K562 (cell line): ENCODE measurements around the gene FEN1. TPM values are rescaled to one million over a fixed set of nuclear protein-coding genes. Genes with fewer than 3 reads are reported as not detected.

Experiments used
- FIP1L1 ChIP-seq: fragments of 200-400 bp; formaldehyde crosslinking; IDR thresholded peaks from 2 replicates; pipeline ENCODE4 v1.6.1; 2018; ENCODE audit warnings: mild to moderate bottlenecking, low read depth, low read length; ENCODE audit not compliant: poor library complexity, severe bottlenecking
- ZNF3 ChIP-seq: fragments of 250-450 bp; sonication (Bioruptor Pico); IDR thresholded peaks from 2 replicates; pipeline ENCODE4 v1.5.0; 2021; ENCODE audit warnings: mild to moderate bottlenecking, moderate library complexity
- polyA plus RNA-seq, 8 experiments: library from polyadenylated mRNA; depleted of rRNA in 4 of 8; stranded (reverse) in 5 of 8; unstranded in 3 of 8; fragments of >200 nt; fragmentation: Nextera tagmentation in 2 of 8; fragmentation: Illumina TruSeq in 1 of 8; extraction: Ambion mirVana in 2 of 8; extraction: Trizol in 1 of 8; gene quantifications; 2 replicates each; pipeline versions ENCODE4 v1.2.1 to v1.2.3, GENCODE V29; 2011 to 2014; ENCODE audit warnings: inconsistent platforms in 1 of 8, missing spikeins in 1 of 8
- total RNA-seq, 7 experiments: library from RNA; depleted of rRNA in 6 of 7; stranded (reverse); fragments of >200 nt in 6 of 7; fragmentation: Illumina TruSeq in 2 of 7; extraction: Trizol in 2 of 7; gene quantifications; 2 replicates each; pipeline versions ENCODE4 v1.2.1 to v1.2.3, GENCODE V29; 2011 to 2021; ENCODE audit warnings: low replicate concordance in 1 of 7
- TF ChIP-seq, protein P1 (sequence below), 2 experiments: fragments of 450-650 bp; IDR thresholded peaks; 2 replicates each; pipeline ENCODE4 v1.6.1; 2016; ENCODE audit warnings: mild to moderate bottlenecking in 2 of 2, borderline replicate concordance in 1 of 2, low read depth in 1 of 2, moderate library complexity in 1 of 2
- TF ChIP-seq, protein P2 (sequence below), 2 experiments: fragments of 450-650 bp in 1 of 2; sonication (generic) in 1 of 2; formaldehyde crosslinking in 1 of 2; IDR thresholded peaks; 2 replicates each; pipeline versions ENCODE4 v1.7.1 to v1.9.0; 2016 to 2022; ENCODE audit warnings: inconsistent platforms in 1 of 2, mild to moderate bottlenecking in 1 of 2, missing genetic modification reagents in 1 of 2
- TF ChIP-seq, protein P3 (sequence below): fragments of 450-650 bp; conservative IDR thresholded peaks from 2 replicates; pipeline ENCODE4 v1.6.1; 2016; ENCODE audit warnings: missing genetic modification characterization, low read depth, mild to moderate bottlenecking, control low read depth, missing compliant biosample characterization

Gene FEN1
- total and polyA plus RNA-seq, 9 of the 15 experiments (the other 6 are each of a cell fraction or from before 2014, with no cell fraction given): 58.1 to 156 (median 137) TPM

GRCh38 chr11:61800331-61801281 is 7.9 kb downstream of the FEN1 start (continued):
- TF ChIP-seq, protein P1, sequence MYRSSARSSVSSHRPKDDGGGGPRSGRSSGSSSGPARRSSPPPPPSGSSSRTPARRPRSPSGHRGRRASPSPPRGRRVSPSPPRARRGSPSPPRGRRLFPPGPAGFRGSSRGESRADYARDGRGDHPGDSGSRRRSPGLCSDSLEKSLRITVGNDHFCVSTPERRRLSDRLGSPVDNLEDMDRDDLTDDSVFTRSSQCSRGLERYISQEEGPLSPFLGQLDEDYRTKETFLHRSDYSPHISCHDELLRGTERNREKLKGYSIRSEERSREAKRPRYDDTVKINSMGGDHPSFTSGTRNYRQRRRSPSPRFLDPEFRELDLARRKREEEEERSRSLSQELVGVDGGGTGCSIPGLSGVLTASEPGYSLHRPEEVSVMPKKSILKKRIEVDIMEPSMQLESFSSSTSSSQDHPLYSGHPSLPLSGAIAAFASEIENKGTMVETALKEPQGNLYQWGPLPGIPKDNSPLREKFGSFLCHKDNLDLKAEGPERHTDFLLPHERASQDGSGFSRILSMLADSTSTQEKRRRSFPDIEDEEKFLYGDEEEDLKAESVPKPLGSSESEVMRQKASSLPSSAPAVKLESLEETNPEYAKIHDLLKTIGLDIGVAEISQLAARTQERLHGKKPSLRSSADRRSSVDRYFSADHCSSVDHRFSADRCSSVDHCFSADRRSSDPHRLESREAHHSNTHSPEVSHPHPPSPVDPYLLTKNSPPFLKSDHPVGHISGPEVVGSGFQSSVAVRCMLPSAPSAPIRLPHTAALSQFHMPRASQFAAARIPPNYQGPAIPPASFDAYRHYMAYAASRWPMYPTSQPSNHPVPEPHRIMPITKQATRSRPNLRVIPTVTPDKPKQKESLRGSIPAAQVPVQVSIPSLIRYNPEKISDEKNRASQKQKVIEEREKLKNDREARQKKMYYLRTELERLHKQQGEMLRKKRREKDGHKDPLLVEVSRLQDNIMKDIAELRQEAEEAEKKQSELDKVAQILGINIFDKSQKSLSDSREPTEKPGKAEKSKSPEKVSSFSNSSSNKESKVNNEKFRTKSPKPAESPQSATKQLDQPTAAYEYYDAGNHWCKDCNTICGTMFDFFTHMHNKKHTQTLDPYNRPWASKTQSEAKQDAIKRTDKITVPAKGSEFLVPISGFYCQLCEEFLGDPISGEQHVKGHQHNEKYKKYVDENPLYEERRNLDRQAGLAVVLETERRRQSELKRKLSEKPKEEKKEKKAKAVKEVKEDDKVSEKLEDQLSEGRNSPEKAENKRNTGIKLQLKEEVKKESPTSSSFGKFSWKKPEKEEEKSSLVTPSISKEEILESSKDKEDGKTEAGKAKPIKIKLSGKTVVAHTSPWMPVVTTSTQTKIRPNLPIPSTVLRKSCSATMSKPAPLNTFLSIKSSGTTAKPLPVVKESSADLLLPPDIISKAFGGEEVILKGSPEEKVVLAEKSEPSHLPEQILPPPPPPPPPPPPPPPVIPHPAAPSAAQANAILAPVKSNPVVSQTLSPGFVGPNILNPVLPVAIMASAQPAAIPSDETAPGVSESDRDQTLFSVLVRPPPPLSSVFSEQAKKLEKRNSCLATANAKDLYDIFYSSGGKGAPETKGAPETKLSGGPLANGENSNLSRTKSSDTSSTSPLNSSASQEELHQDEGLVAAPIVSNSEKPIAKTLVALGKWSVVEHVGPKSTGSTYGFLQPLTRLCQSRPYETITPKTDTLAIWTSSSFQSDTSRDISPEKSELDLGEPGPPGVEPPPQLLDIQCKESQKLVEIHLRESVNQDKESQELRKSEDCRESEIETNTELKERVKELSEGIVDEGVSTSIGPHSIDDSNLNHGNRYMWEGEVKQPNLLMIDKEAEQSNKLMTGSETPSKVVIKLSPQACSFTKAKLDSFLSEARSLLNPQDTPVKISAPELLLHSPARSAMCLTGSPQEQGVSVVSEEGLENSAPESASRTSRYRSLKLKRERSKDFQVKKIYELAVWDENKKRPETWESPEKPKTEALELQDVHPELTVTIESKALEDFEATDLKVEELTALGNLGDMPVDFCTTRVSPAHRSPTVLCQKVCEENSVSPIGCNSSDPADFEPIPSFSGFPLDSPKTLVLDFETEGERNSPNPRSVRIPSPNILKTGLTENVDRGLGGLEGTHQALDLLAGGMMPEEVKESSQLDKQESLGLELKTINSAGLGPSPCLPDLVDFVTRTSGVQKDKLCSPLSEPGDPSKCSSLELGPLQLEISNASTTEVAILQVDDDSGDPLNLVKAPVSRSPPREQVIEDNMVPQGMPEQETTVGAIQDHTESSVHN (IDR thresholded peaks at IDR 0.05; ENCODE audit: borderline replicate concordance in 1 of 2, low read depth in 1 of 2): no peak
- TF ChIP-seq ZNF3 (CRISPR knock-in tag) (no peak), FIP1L1 (no peak)
- TF ChIP-seq, protein P2, sequence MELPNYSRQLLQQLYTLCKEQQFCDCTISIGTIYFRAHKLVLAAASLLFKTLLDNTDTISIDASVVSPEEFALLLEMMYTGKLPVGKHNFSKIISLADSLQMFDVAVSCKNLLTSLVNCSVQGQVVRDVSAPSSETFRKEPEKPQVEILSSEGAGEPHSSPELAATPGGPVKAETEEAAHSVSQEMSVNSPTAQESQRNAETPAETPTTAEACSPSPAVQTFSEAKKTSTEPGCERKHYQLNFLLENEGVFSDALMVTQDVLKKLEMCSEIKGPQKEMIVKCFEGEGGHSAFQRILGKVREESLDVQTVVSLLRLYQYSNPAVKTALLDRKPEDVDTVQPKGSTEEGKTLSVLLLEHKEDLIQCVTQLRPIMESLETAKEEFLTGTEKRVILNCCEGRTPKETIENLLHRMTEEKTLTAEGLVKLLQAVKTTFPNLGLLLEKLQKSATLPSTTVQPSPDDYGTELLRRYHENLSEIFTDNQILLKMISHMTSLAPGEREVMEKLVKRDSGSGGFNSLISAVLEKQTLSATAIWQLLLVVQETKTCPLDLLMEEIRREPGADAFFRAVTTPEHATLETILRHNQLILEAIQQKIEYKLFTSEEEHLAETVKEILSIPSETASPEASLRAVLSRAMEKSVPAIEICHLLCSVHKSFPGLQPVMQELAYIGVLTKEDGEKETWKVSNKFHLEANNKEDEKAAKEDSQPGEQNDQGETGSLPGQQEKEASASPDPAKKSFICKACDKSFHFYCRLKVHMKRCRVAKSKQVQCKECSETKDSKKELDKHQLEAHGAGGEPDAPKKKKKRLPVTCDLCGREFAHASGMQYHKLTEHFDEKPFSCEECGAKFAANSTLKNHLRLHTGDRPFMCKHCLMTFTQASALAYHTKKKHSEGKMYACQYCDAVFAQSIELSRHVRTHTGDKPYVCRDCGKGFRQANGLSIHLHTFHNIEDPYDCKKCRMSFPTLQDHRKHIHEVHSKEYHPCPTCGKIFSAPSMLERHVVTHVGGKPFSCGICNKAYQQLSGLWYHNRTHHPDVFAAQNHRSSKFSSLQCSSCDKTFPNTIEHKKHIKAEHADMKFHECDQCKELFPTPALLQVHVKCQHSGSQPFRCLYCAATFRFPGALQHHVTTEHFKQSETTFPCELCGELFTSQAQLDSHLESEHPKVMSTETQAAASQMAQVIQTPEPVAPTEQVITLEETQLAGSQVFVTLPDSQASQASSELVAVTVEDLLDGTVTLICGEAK (IDR thresholded peaks at IDR 0.05): no peak
- TF ChIP-seq, protein P2 (CRISPR knock-in tag; IDR thresholded peaks at IDR 0.05): no peak
- TF ChIP-seq, protein P3, sequence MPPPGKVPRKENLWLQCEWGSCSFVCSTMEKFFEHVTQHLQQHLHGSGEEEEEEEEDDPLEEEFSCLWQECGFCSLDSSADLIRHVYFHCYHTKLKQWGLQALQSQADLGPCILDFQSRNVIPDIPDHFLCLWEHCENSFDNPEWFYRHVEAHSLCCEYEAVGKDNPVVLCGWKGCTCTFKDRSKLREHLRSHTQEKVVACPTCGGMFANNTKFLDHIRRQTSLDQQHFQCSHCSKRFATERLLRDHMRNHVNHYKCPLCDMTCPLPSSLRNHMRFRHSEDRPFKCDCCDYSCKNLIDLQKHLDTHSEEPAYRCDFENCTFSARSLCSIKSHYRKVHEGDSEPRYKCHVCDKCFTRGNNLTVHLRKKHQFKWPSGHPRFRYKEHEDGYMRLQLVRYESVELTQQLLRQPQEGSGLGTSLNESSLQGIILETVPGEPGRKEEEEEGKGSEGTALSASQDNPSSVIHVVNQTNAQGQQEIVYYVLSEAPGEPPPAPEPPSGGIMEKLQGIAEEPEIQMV (tag): no peak
